Measurements from ENCODE around the gene FAM200C. TPM values are rescaled to one million over a fixed set of nuclear protein-coding genes. Genes with fewer than 3 reads are reported as not detected.
"Not testable (repeated sequence)": the region's sequence is repeated elsewhere in the genome, so short reads cannot be mapped to it uniquely, and the experiment has no call there.

The FAM200C gene
- total RNA-seq, 2 experiments from 2014 or later: 1.1 to 1.4 TPM

DNA sequence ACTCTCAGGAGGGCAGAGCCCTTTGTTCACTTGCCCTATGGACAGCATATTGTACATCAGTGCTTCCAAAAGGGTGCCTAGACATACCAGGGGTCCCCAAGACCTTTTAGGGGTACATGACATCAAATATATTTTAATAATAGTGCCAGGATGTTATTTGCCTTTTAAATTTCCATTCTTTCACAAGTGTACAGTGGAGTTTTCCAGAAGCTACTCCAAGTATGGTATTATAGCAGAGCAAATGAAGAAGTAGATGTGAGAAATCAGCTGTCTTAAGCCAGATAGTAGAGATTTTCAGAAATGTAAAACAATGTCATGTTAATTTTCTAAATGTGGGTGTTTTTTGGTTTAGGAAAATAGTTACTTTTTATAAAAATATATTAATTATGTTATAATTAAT lies 37.4 kb upstream of the FAM200C start:
- Mint-ChIP-seq H3K4me3 (no peak overlapping the region), H3K27ac (no peak overlapping the region), H3K4me1 (ENCODE audit: low read depth) (peaks cover 36% of the 10 kb centered on the region), H3K36me3 (no peaks in the 10 kb centered on the region), H3K9me3 (no peaks in the 10 kb centered on the region), H3K27me3 (no peaks in the 10 kb centered on the region)
- DNase-seq: no peak
- ChIA-PET POLR2A (interaction anchor here (1.8 to 3.2 kb wide), 2 partner anchors 15 to 70 kb away, joined by 5 to 23 read pairs; no protein-coding TSS in a partner anchor), CTCF (interaction anchor here (0.7 to 4.7 kb wide), 9 partner anchors 12 to 350 kb away, joined by 3 to 155 read pairs (median 32); partner anchors contain the start of genes PTTG1 and SLU7)
- intact Hi-C loops (cut with micrococcal nuclease): loop anchor here (5.0 to 10.0 kb wide), 5 partner anchors 168 to 1108 kb away; partner anchors contain the start of gene GABRB2

- H3K27me3 Mint-ChIP-seq, H3K9me3 Mint-ChIP-seq, H3K36me3 Mint-ChIP-seq, H3K4me3 Mint-ChIP-seq, DNase-seq, H3K27ac Mint-ChIP-seq, POLR2A ChIA-PET: not testable (repeated sequence)
- intact Hi-C loops (cut with micrococcal nuclease): loop anchor here (5.0 to 10.0 kb wide), 5 partner anchors 168 to 1108 kb away; partner anchors contain the start of gene GABRB2
- CTCF ChIA-PET: interaction anchor here (3.4 to 4.7 kb wide), 4 partner anchors 11 to 71 kb away, joined by 48 to 155 read pairs (median 116); partner anchors contain the start of gene PTTG1
- H3K4me1 Mint-ChIP-seq (ENCODE audit: low read depth): peaks cover 34% of the 10 kb centered on the region
These were observed 36.8 kb upstream of the FAM200C start for GRCh38 chr5:160436661-160437060.

GRCh38 chr5:160436017-160436416 lies 36.2 kb upstream of the FAM200C start:
- Mint-ChIP-seq H3K4me3 (no peak overlapping the region), H3K9me3 (no peaks in the 10 kb centered on the region), H3K27ac (no peak overlapping the region), H3K27me3 (no peaks in the 10 kb centered on the region), H3K4me1 (ENCODE audit: low read depth) (peaks cover 27% of the 10 kb centered on the region), H3K36me3 (no peaks in the 10 kb centered on the region)
- no peak for DNase-seq
- ChIA-PET CTCF (interaction anchor here (1.0 kb wide), 1 partner anchor 32 kb away, joined by 4 read pairs; no protein-coding TSS in a partner anchor), POLR2A (no interaction called here)
- intact Hi-C loops (cut with micrococcal nuclease): loop anchor here (5.0 to 10.0 kb wide), 5 partner anchors 169 to 1109 kb away; partner anchors contain the start of gene GABRB2

GRCh38 chr5:160435532-160435931 lies 35.7 kb upstream of the FAM200C start:
- ChIA-PET CTCF (interaction anchor here (1.0 kb wide), 1 partner anchor 32 kb away, joined by 4 read pairs; no protein-coding TSS in a partner anchor), POLR2A (no interaction called here)
- intact Hi-C loops (cut with micrococcal nuclease): loop anchor here (5.0 to 10.0 kb wide), 5 partner anchors 169 to 1109 kb away; partner anchors contain the start of gene GABRB2
- H3K27me3 Mint-ChIP-seq: no peaks in the 10 kb centered on the region
- H3K4me1 Mint-ChIP-seq (ENCODE audit: low read depth): peaks cover 26% of the 10 kb centered on the region
- H3K9me3 Mint-ChIP-seq: no peaks in the 10 kb centered on the region
- H3K36me3 Mint-ChIP-seq: no peaks in the 10 kb centered on the region
- H3K4me3 Mint-ChIP-seq: no peak overlapping the region
- no peak overlapping the region for H3K27ac Mint-ChIP-seq
- no peak for DNase-seq

DNA sequence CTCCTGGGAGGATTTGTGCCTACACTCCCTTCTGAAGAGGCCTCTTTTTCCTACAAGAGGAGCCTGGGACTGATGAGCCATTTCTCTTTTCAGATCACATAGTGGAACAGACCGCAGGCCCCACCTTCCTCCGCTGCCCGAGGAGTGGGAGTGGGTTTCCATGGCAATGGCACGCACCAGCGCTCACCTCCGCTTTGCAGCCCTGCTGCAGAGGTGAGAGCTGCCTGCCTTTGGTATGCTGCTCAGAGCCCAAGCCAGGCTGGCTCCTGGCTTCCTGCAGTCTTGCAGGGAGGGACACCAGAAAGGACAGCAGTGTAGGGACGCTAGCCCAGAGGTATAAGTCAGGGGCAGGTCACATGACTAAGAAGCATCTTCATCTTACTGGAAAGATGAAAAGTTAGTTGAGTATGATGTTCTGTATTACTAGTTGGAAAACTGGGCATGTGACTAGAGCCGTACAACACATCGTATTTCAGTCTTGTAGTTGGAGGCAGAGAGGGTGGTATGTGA lies 34.2 kb upstream of the FAM200C start:
- DNase-seq: peak; percentile 66
- Mint-ChIP-seq H3K27me3 (no peaks in the 10 kb centered on the region), H3K27ac (no peak overlapping the region), H3K9me3 (no peaks in the 10 kb centered on the region), H3K36me3 (peaks cover 4% of the 10 kb centered on the region), H3K4me3 (no peak overlapping the region), H3K4me1 (ENCODE audit: low read depth) (peaks cover 19% of the 10 kb centered on the region)
- intact Hi-C loops (cut with micrococcal nuclease): loop anchor here (10.0 kb wide), 4 partner anchors 171 to 1111 kb away; partner anchors contain the start of gene GABRB2
- ChIA-PET POLR2A (interaction anchor here (0.7 kb wide), 1 partner anchor 178 kb away, joined by 3 read pairs; no protein-coding TSS in a partner anchor), CTCF (interaction anchor here (1.5 kb wide), 1 partner anchor 73 kb away, joined by 4 read pairs; no protein-coding TSS in a partner anchor)

DNA sequence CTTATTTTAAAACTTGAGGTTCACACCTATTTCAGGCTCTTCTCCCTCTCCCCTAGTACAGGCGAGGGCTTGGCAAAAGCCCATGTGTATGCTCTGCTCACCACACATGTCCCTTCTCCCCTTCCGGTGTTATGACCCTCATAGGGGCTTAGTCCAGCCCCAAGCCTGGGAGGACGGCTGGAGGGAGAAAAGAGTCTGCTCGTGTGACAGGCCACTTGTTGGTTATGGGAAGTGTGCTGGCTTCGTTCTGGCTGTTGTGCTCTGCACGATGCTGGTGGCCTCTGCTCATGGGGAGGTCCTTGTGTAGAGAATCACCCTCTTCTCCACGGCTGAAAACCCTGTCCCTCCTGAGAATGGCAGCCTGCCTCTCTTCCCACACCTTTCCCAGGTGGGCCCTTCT lies 32.9 kb upstream of the FAM200C start:
- ChIA-PET CTCF (interaction anchor here (1.5 kb wide), 1 partner anchor 74 kb away, joined by 4 read pairs; no protein-coding TSS in a partner anchor), POLR2A (no interaction called here)
- intact Hi-C loops (cut with micrococcal nuclease): loop anchor here (10.0 kb wide), 4 partner anchors 172 to 1112 kb away; partner anchors contain the start of gene GABRB2
- H3K27ac Mint-ChIP-seq: no peak overlapping the region
- peaks cover 16% of the 10 kb centered on the region for H3K36me3 Mint-ChIP-seq
- no peaks in the 10 kb centered on the region for H3K9me3 Mint-ChIP-seq
- DNase-seq: no peak
- H3K4me3 Mint-ChIP-seq: no peak overlapping the region
- peaks cover 12% of the 10 kb centered on the region for H3K4me1 Mint-ChIP-seq (ENCODE audit: low read depth)
- no peaks in the 10 kb centered on the region for H3K27me3 Mint-ChIP-seq

DNA sequence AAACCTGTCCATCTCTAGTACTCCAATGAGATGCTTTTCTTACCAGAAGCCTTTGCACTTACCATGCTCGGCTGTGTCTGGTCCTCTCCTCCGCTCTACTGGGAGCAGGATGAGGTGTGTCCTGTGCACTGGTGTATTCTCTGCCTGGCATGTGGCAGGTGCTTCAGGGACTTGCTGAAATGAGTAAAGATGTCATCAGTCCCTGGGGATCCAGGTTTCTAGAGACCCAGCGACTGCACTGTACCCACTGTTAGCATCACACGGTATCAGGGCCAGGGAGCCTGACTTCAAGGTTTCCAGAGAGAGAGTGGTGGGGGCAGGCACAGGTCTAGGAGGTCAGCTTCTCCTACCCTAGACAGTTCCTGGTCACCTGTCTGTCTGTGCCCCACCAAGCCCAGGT lies 32.3 kb upstream of the FAM200C start:
- ChIA-PET CTCF (no interaction called here), POLR2A (no interaction called here)
- Mint-ChIP-seq H3K27ac (no peak overlapping the region), H3K4me3 (no peak overlapping the region), H3K36me3 (peaks cover 21% of the 10 kb centered on the region), H3K9me3 (no peaks in the 10 kb centered on the region), H3K27me3 (no peaks in the 10 kb centered on the region), H3K4me1 (ENCODE audit: low read depth) (peaks cover 12% of the 10 kb centered on the region)
- DNase-seq: no peak
- intact Hi-C loops (cut with micrococcal nuclease): loop anchor here (10.0 kb wide), 4 partner anchors 173 to 1113 kb away; partner anchors contain the start of gene GABRB2

GRCh38 chr5:160427607-160428006 lies 27.8 kb upstream of the FAM200C start:
- intact Hi-C loops (cut with micrococcal nuclease): no loop called here
- H3K9me3 Mint-ChIP-seq: no peaks in the 10 kb centered on the region
- H3K27me3 Mint-ChIP-seq: no peaks in the 10 kb centered on the region
- POLR2A ChIA-PET: no interaction called here
- peaks cover 54% of the 10 kb centered on the region for H3K36me3 Mint-ChIP-seq
- CTCF ChIA-PET: interaction anchor here (9.4 kb wide), 1 partner anchor 11 kb away, joined by 118 read pairs; no protein-coding TSS in a partner anchor
- DNase-seq: no peak
- no peak overlapping the region for H3K4me3 Mint-ChIP-seq
- H3K27ac Mint-ChIP-seq: no peak overlapping the region
- peaks cover 31% of the 10 kb centered on the region for H3K4me1 Mint-ChIP-seq (ENCODE audit: low read depth)

DNA sequence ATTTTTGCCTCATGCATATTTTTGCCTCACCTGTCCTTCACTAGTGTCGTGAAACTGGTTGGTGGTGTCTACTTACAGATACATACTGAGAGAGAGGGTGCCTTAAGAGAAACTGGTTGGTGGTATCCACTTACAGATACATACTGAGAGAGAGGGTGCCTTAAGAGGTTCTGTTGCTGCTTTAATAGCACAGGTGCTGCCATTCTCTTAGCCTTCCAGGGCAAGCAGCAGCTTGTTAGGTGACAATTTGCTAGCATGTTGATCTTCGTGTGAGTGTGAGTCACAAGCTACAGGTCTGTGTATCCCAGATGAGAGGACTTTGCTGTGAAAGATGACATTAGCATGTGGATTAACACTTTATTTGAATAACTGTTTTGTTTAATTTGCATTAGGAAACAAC lies 23.2 kb upstream of the FAM200C start:
- CTCF ChIA-PET: interaction anchor here (1.4 to 9.4 kb wide), 4 partner anchors 15 to 84 kb away, joined by 3 to 118 read pairs (median 6); no protein-coding TSS in a partner anchor
- H3K9me3 Mint-ChIP-seq: no peaks in the 10 kb centered on the region

GRCh38 chr5:160421625-160422258 lies 21.9 kb upstream of the FAM200C start, which contains the start of gene PTTG1:
Gene PTTG1, plus strand, starts transcription at chr5:160421855. Its CDS starts 458 bp downstream, at chr5:160422313.
- peaks cover 58% of the 10 kb centered on the region for H3K4me1 Mint-ChIP-seq (ENCODE audit: low read depth)
- intact Hi-C loops (cut with micrococcal nuclease): loop anchor here (1.0 to 2.0 kb wide), 3 partner anchors 47 to 118 kb away; no protein-coding TSS in a partner anchor

More for the DNA sequence above, 23.2 kb upstream of the FAM200C start:
- H3K4me1 Mint-ChIP-seq (ENCODE audit: low read depth): peaks cover 50% of the 10 kb centered on the region
- H3K4me3 Mint-ChIP-seq: peak overlapping the region; percentile 87
- no peaks in the 10 kb centered on the region for H3K27me3 Mint-ChIP-seq
- POLR2A ChIA-PET: interaction anchor here (1.4 to 2.6 kb wide), 3 partner anchors 16 to 48 kb away, joined by 4 to 17 read pairs (median 5); no protein-coding TSS in a partner anchor
- peak overlapping the region; percentile 87 for H3K27ac Mint-ChIP-seq
- DNase-seq: no peak
- intact Hi-C loops (cut with micrococcal nuclease): loop anchor here (2.0 kb wide), 1 partner anchor 74 kb away; no protein-coding TSS in a partner anchor
- H3K36me3 Mint-ChIP-seq: peaks cover 47% of the 10 kb centered on the region

GRCh38 chr5:160420331-160420610 lies 20.4 kb upstream of the FAM200C start:
- peaks cover 33% of the 10 kb centered on the region for H3K36me3 Mint-ChIP-seq
- peak overlapping the region; percentile 98 for H3K4me3 Mint-ChIP-seq
- H3K27ac Mint-ChIP-seq: peak overlapping the region; percentile 93
- no peak for DNase-seq
- CTCF ChIA-PET: interaction anchor here (0.9 to 2.9 kb wide), 2 partner anchors 18 to 88 kb away, joined by 3 to 31 read pairs; no protein-coding TSS in a partner anchor
- peaks cover 67% of the 10 kb centered on the region for H3K4me1 Mint-ChIP-seq (ENCODE audit: low read depth)
- intact Hi-C loops (cut with micrococcal nuclease): no loop called here
- H3K9me3 Mint-ChIP-seq: no peaks in the 10 kb centered on the region
- POLR2A ChIA-PET: no interaction called here
- H3K27me3 Mint-ChIP-seq: no peaks in the 10 kb centered on the region

More at GRCh38 chr5:160421625-160422258, 21.9 kb upstream of the FAM200C start, which contains the start of gene PTTG1:
- DNase-seq: peak; percentile 95
- no peaks in the 10 kb centered on the region for H3K9me3 Mint-ChIP-seq
- H3K27me3 Mint-ChIP-seq: no peaks in the 10 kb centered on the region
- CTCF ChIA-PET: interaction anchor here (1.2 to 9.4 kb wide), 5 partner anchors 17 to 86 kb away, joined by 3 to 118 read pairs (median 6); no protein-coding TSS in a partner anchor
- POLR2A ChIA-PET: interaction anchor here (0.7 to 2.6 kb wide), 5 partner anchors 11 to 59 kb away, joined by 3 to 17 read pairs (median 4); no protein-coding TSS in a partner anchor
- peak within 1 kb of the TSS; percentile 87 for H3K27ac Mint-ChIP-seq
- H3K36me3 Mint-ChIP-seq: peaks cover 37% of the 10 kb centered on the region
- H3K4me3 Mint-ChIP-seq: peak within 1 kb of the TSS; percentile 87

All from activated CD4-positive, alpha-beta memory T cell treated with anti-CD3 and anti-CD28 coated beads for 36 hours (primary cell).